Activated naive CD4-positive, alpha-beta T cell treated with anti-CD3 and anti-CD28 coated beads for 36 hours (primary cell): Measurements from ENCODE around the gene RANBP1. TPM values are rescaled to one million over a fixed set of nuclear protein-coding genes. Genes with fewer than 3 reads are reported as not detected.

ENCODE experiments used
- CTCF ChIA-PET: fragments of 350-600 bp; sonication (Branson Sonifier 250); formaldehyde crosslinking; loops from one replicate; lab custom pipeline; 2021; ENCODE audit warnings: antibody characterized with exemption; lab: Charles Lee
- DNase-seq: peaks from one replicate; pipeline ENCODE4 v3.0.0-alpha.2; 2020
- H3K27ac Mint-ChIP-seq: one replicate; pipeline ENCODE4 v1.8.0; 2021; ENCODE audit warnings: mild to moderate bottlenecking, mixed read lengths
- H3K27me3 Mint-ChIP-seq: one replicate; pipeline ENCODE4 v1.8.0; 2021; ENCODE audit warnings: low read depth, mixed read lengths
- H3K36me3 Mint-ChIP-seq: one replicate; pipeline ENCODE4 v1.8.0; 2021; ENCODE audit warnings: low read depth, mixed read lengths
- H3K4me1 Mint-ChIP-seq: one replicate; pipeline ENCODE4 v1.8.0; 2021; ENCODE audit warnings: low read depth, mixed read lengths
- H3K4me3 Mint-ChIP-seq: one replicate; pipeline ENCODE4 v1.8.0; 2021; ENCODE audit warnings: mild to moderate bottlenecking, moderate library complexity, mixed read lengths
- H3K9me3 Mint-ChIP-seq: one replicate; pipeline ENCODE4 v1.8.0; 2021; ENCODE audit warnings: mixed read lengths
- intact Hi-C: fragments of 100-400 bp; cut with micrococcal nuclease; formaldehyde crosslinking; loops from one replicate; pipeline ENCODE4 v1.15.1; 2023
- total RNA-seq, 2 experiments: library from RNA; stranded (reverse); gene quantifications; one replicate each; pipeline ENCODE4 v1.2.3, GENCODE V29; 2021

RANBP1 gene
- total RNA-seq, 2 experiments from 2014 or later: 445 to 455 TPM

- H3K4me3 Mint-ChIP-seq: no peak overlapping the region
- CTCF ChIA-PET: no interaction called here
Measured at GRCh38 chr22:20138417-20138738, 22.5 kb downstream of the RANBP1 start.

GRCh38 chr22:20138868-20139267 lies 23.0 kb downstream of the RANBP1 start:
- intact Hi-C loops: no loop called here
- no peak for DNase-seq
- no peaks in the 10 kb centered on the region for H3K36me3 Mint-ChIP-seq
- CTCF ChIA-PET: interaction anchor here (0.7 kb wide), 1 partner anchor 18 kb away, joined by 3 read pairs; no protein-coding TSS in a partner anchor
- no peaks in the 10 kb centered on the region for H3K9me3 Mint-ChIP-seq
- no peak overlapping the region for H3K27ac Mint-ChIP-seq
- H3K4me1 Mint-ChIP-seq: peaks cover 8% of the 10 kb centered on the region
- H3K27me3 Mint-ChIP-seq: no peaks in the 10 kb centered on the region
- no peak overlapping the region for H3K4me3 Mint-ChIP-seq

More at GRCh38 chr22:20138417-20138738, 22.5 kb downstream of the RANBP1 start:
- Mint-ChIP-seq H3K9me3 (no peaks in the 10 kb centered on the region), H3K27ac (no peak overlapping the region), H3K36me3 (no peaks in the 10 kb centered on the region), H3K27me3 (no peaks in the 10 kb centered on the region), H3K4me1 (peaks cover 12% of the 10 kb centered on the region)
- no peak for DNase-seq
- intact Hi-C loops: no loop called here

- CTCF ChIA-PET: interaction anchor here (0.7 kb wide), 1 partner anchor 17 kb away, joined by 3 read pairs; no protein-coding TSS in a partner anchor
- no peak for DNase-seq
- no peaks in the 10 kb centered on the region for H3K9me3 Mint-ChIP-seq
- intact Hi-C loops: no loop called here
- no peak overlapping the region for H3K4me3 Mint-ChIP-seq
- peaks cover 7% of the 10 kb centered on the region for H3K4me1 Mint-ChIP-seq
- no peak overlapping the region for H3K27ac Mint-ChIP-seq
- no peaks in the 10 kb centered on the region for H3K36me3 Mint-ChIP-seq
- H3K27me3 Mint-ChIP-seq: no peaks in the 10 kb centered on the region
Measured at GRCh38 chr22:20139391-20140106, 23.6 kb downstream of the RANBP1 start.

GRCh38 chr22:20140107-20140445 lies 24.2 kb downstream of the RANBP1 start:
- no peaks in the 10 kb centered on the region for H3K27me3 Mint-ChIP-seq
- peaks cover 7% of the 10 kb centered on the region for H3K4me1 Mint-ChIP-seq

GRCh38 chr22:20140521-20140964 lies 24.6 kb downstream of the RANBP1 start:
- Mint-ChIP-seq H3K9me3 (no peaks in the 10 kb centered on the region), H3K36me3 (no peaks in the 10 kb centered on the region), H3K27ac (no peak overlapping the region), H3K4me1 (peaks cover 7% of the 10 kb centered on the region), H3K27me3 (no peaks in the 10 kb centered on the region), H3K4me3 (no peak overlapping the region)
- intact Hi-C loops: no loop called here
- CTCF ChIA-PET: no interaction called here
- no peak for DNase-seq

More at GRCh38 chr22:20140107-20140445, 24.2 kb downstream of the RANBP1 start:
- Mint-ChIP-seq H3K27ac (no peak overlapping the region), H3K4me3 (no peak overlapping the region), H3K9me3 (no peaks in the 10 kb centered on the region), H3K36me3 (no peaks in the 10 kb centered on the region)
- intact Hi-C loops: no loop called here
- DNase-seq: no peak
- CTCF ChIA-PET: no interaction called here

- H3K4me1 Mint-ChIP-seq: peaks cover 4% of the 10 kb centered on the region
- H3K27me3 Mint-ChIP-seq: no peaks in the 10 kb centered on the region
- intact Hi-C loops: no loop called here
- H3K36me3 Mint-ChIP-seq: no peaks in the 10 kb centered on the region
- CTCF ChIA-PET: no interaction called here
- DNase-seq: no peak
- no peak overlapping the region for H3K4me3 Mint-ChIP-seq
- H3K27ac Mint-ChIP-seq: no peak overlapping the region
- no peaks in the 10 kb centered on the region for H3K9me3 Mint-ChIP-seq
Measured at GRCh38 chr22:20141186-20142077, 25.5 kb downstream of the RANBP1 start.

- H3K9me3 Mint-ChIP-seq: no peaks in the 10 kb centered on the region
- no peak overlapping the region for H3K4me3 Mint-ChIP-seq
- H3K27me3 Mint-ChIP-seq: no peaks in the 10 kb centered on the region
- H3K36me3 Mint-ChIP-seq: no peaks in the 10 kb centered on the region
- CTCF ChIA-PET: interaction anchor here (0.6 kb wide), 1 partner anchor 42 kb away, joined by 3 read pairs; no protein-coding TSS in a partner anchor
- H3K27ac Mint-ChIP-seq: no peak overlapping the region
- intact Hi-C loops: no loop called here
- DNase-seq: no peak
- H3K4me1 Mint-ChIP-seq: peaks cover 2% of the 10 kb centered on the region
Measured at GRCh38 chr22:20142711-20143621, 27.1 kb downstream of the RANBP1 start.

GRCh38 chr22:20143883-20144665 lies 28.2 kb downstream of the RANBP1 start:
- no peaks in the 10 kb centered on the region for H3K4me1 Mint-ChIP-seq
- H3K4me3 Mint-ChIP-seq: no peak overlapping the region
- H3K36me3 Mint-ChIP-seq: no peaks in the 10 kb centered on the region
- no peaks in the 10 kb centered on the region for H3K27me3 Mint-ChIP-seq
- H3K27ac Mint-ChIP-seq: no peak overlapping the region
- intact Hi-C loops: no loop called here
- H3K9me3 Mint-ChIP-seq: no peaks in the 10 kb centered on the region
- DNase-seq: no peak
- CTCF ChIA-PET: no interaction called here

- DNase-seq: no peak
- Mint-ChIP-seq H3K27me3 (no peaks in the 10 kb centered on the region), H3K9me3 (no peaks in the 10 kb centered on the region), H3K4me1 (no peaks in the 10 kb centered on the region), H3K4me3 (no peak overlapping the region), H3K36me3 (no peaks in the 10 kb centered on the region), H3K27ac (no peak overlapping the region)
- intact Hi-C loops: no loop called here
- CTCF ChIA-PET: no interaction called here
Measured at GRCh38 chr22:20145206-20145831, 29.4 kb downstream of the RANBP1 start.

- Mint-ChIP-seq H3K27me3 (no peaks in the 10 kb centered on the region), H3K36me3 (no peaks in the 10 kb centered on the region), H3K9me3 (no peaks in the 10 kb centered on the region), H3K4me1 (no peaks in the 10 kb centered on the region), H3K27ac (no peak overlapping the region), H3K4me3 (no peak overlapping the region)
- no peak for DNase-seq
- intact Hi-C loops: no loop called here
- CTCF ChIA-PET: no interaction called here
Measured at GRCh38 chr22:20145832-20146223, 29.9 kb downstream of the RANBP1 start.

GRCh38 chr22:20146777-20147176 lies 30.9 kb downstream of the RANBP1 start:
- Mint-ChIP-seq H3K9me3 (no peaks in the 10 kb centered on the region), H3K4me3 (no peak overlapping the region), H3K36me3 (no peaks in the 10 kb centered on the region), H3K27ac (no peak overlapping the region), H3K4me1 (no peaks in the 10 kb centered on the region), H3K27me3 (no peaks in the 10 kb centered on the region)
- intact Hi-C loops: no loop called here
- DNase-seq: no peak
- CTCF ChIA-PET: no interaction called here
